Endothelial cell of umbilical vein (primary cell): ENCODE results near the gene SCGN. TPM values are rescaled to one million over a fixed set of nuclear protein-coding genes. Genes with fewer than 3 reads are reported as not detected.

Source experiments
- BruUV-seq: library from RNA; stranded (reverse); fragments of 400-500 nt; replicated peaks from 2 replicates; lab custom pipeline; 2021; lab: Mats Ljungman, UMichigan
- CTCF ChIA-PET: fragments of 300-600, 350-600 bp; sonication (Branson Sonifier 250); formaldehyde crosslinking; loops from one replicate; lab custom pipeline; 2021; ENCODE audit warnings: antibody characterized with exemption, inconsistent platforms; lab: Charles Lee
- POLR2A ChIA-PET: fragments of 300-600, 350-600 bp; sonication (Branson Sonifier 250); formaldehyde crosslinking; loops from one replicate; lab custom pipeline; 2021; ENCODE audit warnings: antibody characterized with exemption, inconsistent platforms; lab: Charles Lee
- DNase-seq: peaks from one replicate; pipeline ENCODE4 v3.0.0-alpha.2; 2011; ENCODE audit warnings: low read depth, low spot score
- FAIRE-seq: peaks from 2 replicates; lab custom pipeline; 2011; peaks lifted over from hg19 to GRCh38; lab: Jason Lieb, UNC
- H2AFZ ChIP-seq: 2 replicates; pipeline ENCODE4 v1.6.0; 2012; ENCODE audit warnings: low read depth, low read length, control low read depth, inconsistent platforms
- H3K27ac ChIP-seq: 2 replicates; pipeline ENCODE4 v1.5.1; 2011; ENCODE audit warnings: low read depth, mild to moderate bottlenecking, control low read depth, low read length, moderate library complexity; ENCODE audit not compliant: insufficient read depth
- H3K27me3 ChIP-seq, 2 experiments: 2 replicates each; pipeline versions ENCODE4 v1.6.0 to v1.6.1; 2011; ENCODE audit warnings: low read length in 2 of 2, mixed read lengths in 1 of 2; ENCODE audit not compliant: control insufficient read depth in 2 of 2, insufficient read depth in 2 of 2
- H3K36me3 ChIP-seq, 2 experiments: 2 replicates in 1 of 2; 3 replicates in 1 of 2; pipeline ENCODE4 v1.5.1; 2011; ENCODE audit warnings: low read length in 2 of 2, mild to moderate bottlenecking in 1 of 2, moderate library complexity in 1 of 2; ENCODE audit not compliant: control insufficient read depth in 2 of 2, insufficient read depth in 2 of 2; ENCODE audit errors: extremely low read depth in 1 of 2
- H3K4me1 ChIP-seq: 3 replicates; pipeline ENCODE4 v1.5.1; 2011; ENCODE audit warnings: mild to moderate bottlenecking, low read length; ENCODE audit not compliant: control insufficient read depth, insufficient read depth; ENCODE audit errors: extremely low read depth
- H3K4me2 ChIP-seq: 2 replicates; pipeline ENCODE4 v1.6.1; 2011; ENCODE audit warnings: low read length, control low read depth, mixed read lengths; ENCODE audit not compliant: insufficient read depth
- H3K4me3 ChIP-seq, 3 experiments: fragments of 200-600 bp in 1 of 3; sonication (generic), shearing (Covaris generic) in 1 of 3; replicated peaks in 1 of 3; 2 replicates each; pipeline ENCODE4 v1.5.1; 2011 to 2016; ENCODE audit warnings: control low read depth in 3 of 3, low read length in 3 of 3, mild to moderate bottlenecking in 2 of 3, inconsistent platforms in 1 of 3, low read depth in 1 of 3, moderate library complexity in 1 of 3; ENCODE audit not compliant: insufficient read depth in 1 of 3
- H3K79me2 ChIP-seq: 2 replicates; pipeline ENCODE4 v1.6.0; 2012; ENCODE audit warnings: low read length, inconsistent platforms; ENCODE audit not compliant: control insufficient read depth, insufficient read depth
- H3K9ac ChIP-seq: replicated peaks from 2 replicates; pipeline ENCODE3; 2011; ENCODE audit warnings: low read length, control low read depth; ENCODE audit not compliant: insufficient read depth; ENCODE audit errors: extremely low read depth
- H3K9me1 ChIP-seq: replicated peaks from 3 replicates; pipeline ENCODE4 v1.6.0; 2011; ENCODE audit warnings: mild to moderate bottlenecking, low read length; ENCODE audit not compliant: control insufficient read depth, insufficient read depth; ENCODE audit errors: extremely low read depth
- H3K9me3 ChIP-seq: replicated peaks from 2 replicates; pipeline ENCODE4 v1.5.1; 2012; ENCODE audit warnings: low read length, inconsistent platforms; ENCODE audit not compliant: control insufficient read depth, insufficient read depth
- H4K20me1 ChIP-seq: replicated peaks from 2 replicates; pipeline ENCODE3; 2011; ENCODE audit warnings: mild to moderate bottlenecking, low read length; ENCODE audit not compliant: control insufficient read depth, insufficient read depth; ENCODE audit errors: extremely low read depth
- EZH2 ChIP-seq: IDR thresholded peaks from 2 replicates; pipeline ENCODE4 v1.6.1; 2012; ENCODE audit warnings: borderline replicate concordance, low read depth, mild to moderate bottlenecking, moderate library complexity, low read length, inconsistent platforms; ENCODE audit not compliant: severe bottlenecking
- FOS ChIP-seq: IDR thresholded peaks from 2 replicates; pipeline ENCODE4 v1.6.1; 2011; ENCODE audit warnings: mild to moderate bottlenecking, low read length, moderate library complexity, borderline replicate concordance; ENCODE audit not compliant: insufficient read depth
- GATA2 ChIP-seq: IDR thresholded peaks from 2 replicates; pipeline ENCODE4 v1.7.0; 2011; ENCODE audit warnings: low read depth, mild to moderate bottlenecking, moderate library complexity, mixed read lengths, low read length; ENCODE audit not compliant: insufficient read length, insufficient read depth
- JUN ChIP-seq: IDR thresholded peaks from 2 replicates; pipeline ENCODE4 v1.6.1; 2011; ENCODE audit warnings: borderline replicate concordance, low read depth; ENCODE audit not compliant: insufficient read length, insufficient read depth
- MYC ChIP-seq: IDR thresholded peaks from one replicate; pipeline ENCODE4 v1.6.1; 2011; ENCODE audit warnings: mild to moderate bottlenecking, low read depth, low read length
- POLR2A ChIP-seq: IDR thresholded peaks from 2 replicates; pipeline ENCODE4 v1.6.1; 2012; ENCODE audit warnings: low read depth, mild to moderate bottlenecking, control low read depth, low read length
- POLR2AphosphoS5 ChIP-seq: IDR thresholded peaks from 2 replicates; pipeline ENCODE4 v1.6.1; 2012; ENCODE audit warnings: low read depth, mild to moderate bottlenecking, control low read depth, low read length, moderate library complexity; ENCODE audit not compliant: insufficient read depth
- dilution Hi-C: fragments of 300-500 bp; cut with MboI; formaldehyde crosslinking; loops from one replicate; pipeline ENCODE4 v1.15.0; 2019; ENCODE audit warnings: low sequenced_read_pairs; ENCODE audit not compliant: extremely low pct_ligation_motif_present
- intact Hi-C: fragments of 100-400 bp; cut with micrococcal nuclease; formaldehyde crosslinking; loops from one replicate; pipeline ENCODE4 v1.10.0; 2022
- polyA plus RNA-seq, 4 experiments: library from polyadenylated mRNA; depleted of rRNA in 3 of 4; stranded (reverse) in 3 of 4; unstranded in 1 of 4; fragments of >200 nt; gene quantifications; 2 replicates each; pipeline versions ENCODE4 v1.2.1 to v1.2.3, GENCODE V29; 2011 to 2012; ENCODE audit warnings: missing spikeins in 1 of 4
- total RNA-seq: library from RNA; stranded (reverse); gene quantifications from 2 replicates; pipeline ENCODE4 v1.2.3, GENCODE V29; 2021
- TF ChIP-seq, protein P1 (sequence below): IDR thresholded peaks from 2 replicates; pipeline ENCODE4 v1.6.1; 2011; ENCODE audit not compliant: insufficient read depth, insufficient read length
- TF ChIP-seq, protein P2 (sequence below), 2 donors: IDR thresholded peaks; 1 replicate in 1 of 2; 2 replicates in 1 of 2; pipeline ENCODE4 v1.5.1; 2011; ENCODE audit warnings: low read length in 2 of 2, mild to moderate bottlenecking in 2 of 2, moderate library complexity in 2 of 2, control low read depth in 1 of 2, inconsistent platforms in 1 of 2, low read depth in 1 of 2; ENCODE audit not compliant: insufficient read depth in 1 of 2; ENCODE audit errors: extremely low read depth in 1 of 2

The SCGN gene
- total and polyA plus RNA-seq, 2 donors (not counting 3 experiments of a cell fraction or from before 2014, with no cell fraction given), result not detected

DNA sequence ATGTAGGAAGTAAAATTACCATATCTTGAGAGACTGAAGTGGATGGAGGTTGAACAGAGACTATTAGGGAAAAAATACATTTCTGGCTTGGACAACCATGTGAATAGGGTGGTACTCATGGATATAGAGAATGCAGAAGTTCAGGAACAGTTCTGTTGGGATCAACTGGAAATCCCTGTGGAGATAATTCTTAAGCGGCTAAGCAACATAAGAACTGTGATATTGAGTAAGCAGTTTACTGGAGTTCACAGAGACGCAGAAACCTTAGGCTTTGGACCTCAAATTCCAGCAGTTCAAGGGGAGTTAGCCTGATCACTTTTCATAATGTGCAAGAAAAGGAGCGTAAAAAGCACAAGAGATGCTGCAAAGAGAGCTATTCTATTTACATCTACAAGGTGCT lies 78.9 kb downstream of the SCGN start:
- H3K4me1 ChIP-seq, result no peaks in the 10 kb centered on the region
- H3K9me3 ChIP-seq, result no peaks in the 10 kb centered on the region
- H3K4me2 ChIP-seq, result no peak overlapping the region
- ChIA-PET POLR2A (no interaction called here), CTCF (interaction anchor here (1.6 to 1.8 kb wide), 2 partner anchors 11 to 13 kb away, joined by 5 to 7 read pairs; no protein-coding TSS in a partner anchor)
- no peaks in the 10 kb centered on the region for H3K79me2 ChIP-seq
- dilution Hi-C loops, result no loop called here
- no peaks in the 10 kb centered on the region for H4K20me1 ChIP-seq
- FAIRE-seq (no peak), DNase-seq (no peak)
- no peak overlapping the region for H3K4me3 ChIP-seq
- H2AFZ ChIP-seq, result no peak overlapping the region
- no peaks in the 10 kb centered on the region for H3K36me3 ChIP-seq
- TF ChIP-seq POLR2A (no peak), POLR2AphosphoS5 (no peak), GATA2 (no peak), MYC (no peak), JUN (no peak), FOS (no peak), EZH2 (no peak)
- TF ChIP-seq, protein P1, sequence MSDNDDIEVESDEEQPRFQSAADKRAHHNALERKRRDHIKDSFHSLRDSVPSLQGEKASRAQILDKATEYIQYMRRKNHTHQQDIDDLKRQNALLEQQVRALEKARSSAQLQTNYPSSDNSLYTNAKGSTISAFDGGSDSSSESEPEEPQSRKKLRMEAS, result no peak
- TF ChIP-seq, protein P2, sequence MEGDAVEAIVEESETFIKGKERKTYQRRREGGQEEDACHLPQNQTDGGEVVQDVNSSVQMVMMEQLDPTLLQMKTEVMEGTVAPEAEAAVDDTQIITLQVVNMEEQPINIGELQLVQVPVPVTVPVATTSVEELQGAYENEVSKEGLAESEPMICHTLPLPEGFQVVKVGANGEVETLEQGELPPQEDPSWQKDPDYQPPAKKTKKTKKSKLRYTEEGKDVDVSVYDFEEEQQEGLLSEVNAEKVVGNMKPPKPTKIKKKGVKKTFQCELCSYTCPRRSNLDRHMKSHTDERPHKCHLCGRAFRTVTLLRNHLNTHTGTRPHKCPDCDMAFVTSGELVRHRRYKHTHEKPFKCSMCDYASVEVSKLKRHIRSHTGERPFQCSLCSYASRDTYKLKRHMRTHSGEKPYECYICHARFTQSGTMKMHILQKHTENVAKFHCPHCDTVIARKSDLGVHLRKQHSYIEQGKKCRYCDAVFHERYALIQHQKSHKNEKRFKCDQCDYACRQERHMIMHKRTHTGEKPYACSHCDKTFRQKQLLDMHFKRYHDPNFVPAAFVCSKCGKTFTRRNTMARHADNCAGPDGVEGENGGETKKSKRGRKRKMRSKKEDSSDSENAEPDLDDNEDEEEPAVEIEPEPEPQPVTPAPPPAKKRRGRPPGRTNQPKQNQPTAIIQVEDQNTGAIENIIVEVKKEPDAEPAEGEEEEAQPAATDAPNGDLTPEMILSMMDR (IDR thresholded peaks at IDR 0.05; ENCODE audit: extremely low read depth in 1 of 2, insufficient read depth in 1 of 2, low read depth in 1 of 2, low read length in 2 of 2), result no peak
- intact Hi-C loops, result no loop called here
- peaks cover 1 to 8% of the 10 kb centered on the region in 2 experiments for H3K27me3 ChIP-seq
- H3K27ac ChIP-seq, result no peak overlapping the region
- H3K9ac ChIP-seq, result no peak overlapping the region
- no peaks in the 10 kb centered on the region for H3K9me1 ChIP-seq
- no TSS peak for BruUV-seq
